ENCODE results near the gene SKIDA1.

SKIDA1 gene

DNA sequence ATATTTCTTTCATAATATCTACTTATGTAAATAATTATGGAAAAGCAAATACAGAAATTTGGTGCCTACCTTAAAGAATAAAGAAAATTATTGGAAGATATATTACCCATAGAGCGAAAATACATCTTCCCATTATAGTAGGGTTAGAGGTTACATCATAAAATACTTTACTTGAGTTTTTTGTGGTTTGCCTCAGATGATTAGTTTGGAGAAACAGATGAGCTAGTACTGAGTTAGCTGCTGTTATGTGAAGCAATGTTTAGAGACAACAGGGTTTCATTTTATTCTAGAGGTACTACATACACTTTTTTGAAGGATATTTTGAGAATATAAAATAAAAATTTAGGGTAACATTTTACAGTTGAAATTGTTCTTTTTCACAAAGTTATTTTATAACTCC, 5.7 kb upstream of the SKIDA1 start:
- no peak for TF ChIP-seq GATA2 (IDR thresholded peaks at IDR 0.05; ENCODE audit: low read depth, low read length)
- TF ChIP-seq GATA3 (IDR thresholded peaks at IDR 0.05; ENCODE audit: low read depth, low read length): no peak

DNA sequence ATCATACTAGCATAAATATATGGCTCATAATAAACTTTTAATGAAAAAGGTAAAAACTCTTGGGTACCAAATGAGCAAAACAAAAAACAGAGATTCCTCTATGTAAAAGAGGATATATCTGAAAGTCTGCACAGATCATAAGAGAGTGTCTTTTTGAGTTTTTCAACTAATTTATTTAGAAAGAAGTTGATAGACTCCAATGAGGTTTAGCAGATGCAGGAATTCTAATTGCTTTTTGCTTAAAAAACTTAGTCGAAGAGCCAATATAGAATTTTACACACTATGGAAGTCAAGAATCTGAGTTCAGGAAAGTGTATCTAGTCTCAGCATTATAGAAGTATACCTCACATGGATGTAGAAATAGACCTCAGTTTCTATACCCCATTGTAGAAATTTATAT, 5.2 kb upstream of the SKIDA1 start:
- TF ChIP-seq GATA2 (IDR thresholded peaks at IDR 0.05; ENCODE audit: low read depth, low read length): no peak
- TF ChIP-seq GATA3 (IDR thresholded peaks at IDR 0.05; ENCODE audit: low read depth, low read length): no peak

DNA sequence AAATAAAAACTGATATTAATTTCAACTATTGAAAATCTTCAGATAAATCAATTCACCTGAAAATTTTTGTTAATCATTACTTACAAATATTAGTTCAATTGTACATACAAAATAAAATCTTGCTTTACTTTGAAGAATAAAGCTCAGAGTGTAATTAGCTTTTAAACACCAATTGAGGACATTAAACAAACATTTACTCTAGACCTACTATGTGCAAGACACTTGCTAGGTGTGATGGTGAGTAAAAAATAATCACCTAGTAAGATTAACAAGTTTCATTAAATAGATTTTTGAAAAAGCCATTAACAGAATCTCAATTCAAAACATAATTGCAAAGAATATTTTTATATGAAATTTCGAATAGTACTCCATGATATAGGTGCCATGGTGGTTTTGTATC, 4.7 kb upstream of the SKIDA1 start:
- TF ChIP-seq GATA3 (IDR thresholded peaks at IDR 0.05; ENCODE audit: low read depth, low read length): no peak
- TF ChIP-seq GATA2 (IDR thresholded peaks at IDR 0.05; ENCODE audit: low read depth, low read length): no peak

DNA sequence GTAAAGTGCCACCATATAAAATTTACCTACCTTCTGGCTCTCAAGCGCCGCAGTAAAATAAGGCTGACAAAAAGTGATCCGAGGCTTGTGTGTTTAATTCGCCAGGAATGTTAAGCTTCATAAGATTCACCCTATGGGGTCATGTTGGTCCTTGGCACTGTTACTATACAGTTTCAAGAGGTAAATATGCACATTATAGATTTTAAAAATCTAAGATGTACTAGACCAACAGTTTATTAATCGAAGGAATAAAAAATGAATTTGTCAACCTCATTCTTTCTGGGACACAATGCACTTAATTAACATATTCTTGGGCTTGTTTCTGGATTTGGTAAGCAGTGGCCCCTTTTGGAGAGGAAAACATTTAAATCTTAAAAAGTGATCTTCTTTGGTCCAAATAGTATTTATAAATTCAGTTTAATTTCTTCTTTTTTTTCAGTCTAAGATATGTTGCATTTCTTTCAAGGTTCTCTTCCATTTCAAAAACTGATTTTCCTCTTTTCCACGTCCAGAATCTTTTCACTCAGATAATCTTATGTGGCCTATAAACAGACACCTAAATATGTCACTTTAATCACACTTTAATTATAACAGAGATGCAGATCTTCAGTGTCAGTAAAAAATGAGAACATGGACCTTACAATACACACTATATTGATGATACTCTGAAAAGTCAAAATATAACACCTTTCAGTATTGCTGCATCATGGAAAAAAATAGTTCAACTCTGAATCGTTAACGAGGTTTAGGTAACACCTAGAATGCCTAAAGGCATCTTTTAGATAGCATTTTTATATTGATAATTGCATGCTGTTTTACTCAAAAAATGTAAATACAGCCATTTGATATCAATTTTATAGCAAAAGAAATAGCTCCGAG, 3.8 kb upstream of the SKIDA1 start:
- TF ChIP-seq GATA2 (IDR thresholded peaks at IDR 0.05; ENCODE audit: low read depth, low read length) (no peak), GATA3 (IDR thresholded peaks at IDR 0.05; ENCODE audit: low read depth, low read length) (no peak)

DNA sequence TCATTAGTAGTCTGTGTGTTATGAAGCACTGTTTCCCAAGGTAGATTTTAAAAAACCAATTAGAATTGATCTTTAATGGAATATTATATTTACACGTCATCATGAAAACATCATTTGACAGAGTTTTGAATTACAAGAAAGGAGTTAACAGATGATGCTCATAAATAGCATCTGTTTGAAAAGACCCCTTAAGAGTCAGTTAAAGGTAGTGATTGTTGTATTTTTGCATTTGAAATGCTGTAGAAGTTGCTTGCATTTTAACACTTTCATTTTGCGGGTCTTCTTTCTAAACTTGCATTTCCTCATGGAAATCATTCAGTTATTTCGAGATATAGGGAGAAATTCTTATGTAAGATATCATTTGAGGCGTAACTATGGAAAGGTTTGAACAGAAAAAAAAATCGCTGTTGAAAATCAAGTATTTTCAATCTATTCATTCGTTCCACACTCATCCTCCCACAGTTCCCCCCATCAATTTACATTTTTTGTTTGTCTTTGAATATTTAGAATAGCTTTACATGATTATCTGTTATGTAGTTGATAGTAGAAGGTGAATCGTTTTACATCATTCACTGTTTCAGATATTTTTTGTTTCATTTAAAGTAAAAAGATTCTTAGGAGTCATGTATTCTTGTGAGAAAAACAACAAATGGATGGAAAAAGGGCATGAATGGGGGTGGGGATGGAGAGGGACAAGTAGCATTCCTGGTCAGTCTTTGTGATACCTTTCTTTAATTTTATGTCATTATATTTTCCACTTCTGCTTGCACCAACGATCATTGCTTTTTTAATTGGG, 3.0 kb upstream of the SKIDA1 start:
- TF ChIP-seq GATA3 (IDR thresholded peaks at IDR 0.05; ENCODE audit: low read depth, low read length) (no peak), GATA2 (IDR thresholded peaks at IDR 0.05; ENCODE audit: low read depth, low read length) (no peak)

DNA sequence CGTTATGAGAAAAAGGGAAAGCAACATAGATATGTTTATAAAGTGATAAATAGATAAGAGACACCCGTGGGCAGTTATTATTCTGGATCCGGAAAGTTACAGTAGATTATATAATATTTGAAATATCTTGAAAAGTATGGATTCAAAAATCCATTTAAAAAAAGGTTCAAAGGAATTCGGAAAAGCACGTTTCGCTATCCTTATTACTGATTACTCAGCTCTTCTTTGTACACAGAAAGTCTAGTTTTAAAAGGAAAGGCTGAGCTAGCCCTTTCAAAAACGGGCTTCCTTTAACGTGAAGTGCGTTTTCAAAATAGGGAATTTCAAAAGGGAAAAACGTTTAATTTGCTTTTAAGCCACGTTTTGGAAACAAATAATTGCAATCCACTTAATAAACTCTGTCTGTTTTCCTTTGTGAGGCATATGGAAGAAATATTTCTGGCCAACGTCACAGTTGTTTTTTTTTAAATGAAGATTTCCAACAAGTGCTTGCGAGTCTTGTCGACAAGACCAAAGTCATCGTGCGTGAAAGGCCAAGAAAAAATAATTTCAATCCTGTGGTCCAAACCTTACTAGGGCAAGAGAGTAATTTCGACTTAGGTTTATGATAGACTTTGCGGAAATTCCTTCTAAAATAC, 2.2 kb upstream of the SKIDA1 start:
- no peak for TF ChIP-seq GATA2 (IDR thresholded peaks at IDR 0.05; ENCODE audit: low read depth, low read length)
- TF ChIP-seq GATA3 (IDR thresholded peaks at IDR 0.05; ENCODE audit: low read depth, low read length): no peak

DNA sequence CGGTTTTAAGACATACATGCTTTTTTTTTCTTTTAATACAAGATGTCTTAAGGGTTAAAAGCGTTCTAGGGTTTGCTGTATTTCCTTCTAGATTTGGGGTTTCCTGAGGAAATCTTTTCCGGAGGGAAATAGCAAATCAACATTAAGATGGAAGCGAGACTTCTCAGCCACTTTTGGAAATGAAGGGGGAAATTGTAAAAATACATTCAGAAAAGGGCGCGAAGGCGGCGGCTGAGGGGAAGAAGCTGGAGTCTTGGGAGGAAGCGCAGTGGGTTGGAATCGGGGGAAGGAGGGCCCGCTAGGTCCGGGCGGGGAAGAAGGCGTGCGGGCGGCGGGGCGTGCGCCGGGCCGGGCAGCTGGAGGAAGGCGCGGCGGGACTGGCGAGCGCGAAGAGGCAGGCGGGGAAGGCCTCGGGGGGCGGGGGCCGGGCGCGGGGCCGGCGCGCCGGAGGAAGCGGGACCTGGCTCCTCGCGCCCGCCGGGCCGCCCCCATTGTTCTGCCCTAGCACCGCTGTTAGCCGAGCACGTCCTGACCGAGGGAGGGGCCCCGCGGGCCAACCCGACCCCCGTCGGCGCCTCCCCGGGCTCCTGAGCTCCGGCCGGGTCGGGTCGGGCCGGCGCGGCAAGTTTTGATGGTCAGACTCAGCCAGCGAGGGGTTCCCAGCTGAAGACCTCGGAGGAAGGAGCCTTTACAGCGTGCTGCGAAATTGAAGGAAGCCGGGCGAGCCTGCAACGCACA, 1.5 kb upstream of the SKIDA1 start:
- TF ChIP-seq GATA2 (IDR thresholded peaks at IDR 0.05; ENCODE audit: low read depth, low read length): peak; percentile 26; the same call in 1 of the 2 replicates
- no peak for TF ChIP-seq GATA3 (IDR thresholded peaks at IDR 0.05; ENCODE audit: low read depth, low read length)

DNA sequence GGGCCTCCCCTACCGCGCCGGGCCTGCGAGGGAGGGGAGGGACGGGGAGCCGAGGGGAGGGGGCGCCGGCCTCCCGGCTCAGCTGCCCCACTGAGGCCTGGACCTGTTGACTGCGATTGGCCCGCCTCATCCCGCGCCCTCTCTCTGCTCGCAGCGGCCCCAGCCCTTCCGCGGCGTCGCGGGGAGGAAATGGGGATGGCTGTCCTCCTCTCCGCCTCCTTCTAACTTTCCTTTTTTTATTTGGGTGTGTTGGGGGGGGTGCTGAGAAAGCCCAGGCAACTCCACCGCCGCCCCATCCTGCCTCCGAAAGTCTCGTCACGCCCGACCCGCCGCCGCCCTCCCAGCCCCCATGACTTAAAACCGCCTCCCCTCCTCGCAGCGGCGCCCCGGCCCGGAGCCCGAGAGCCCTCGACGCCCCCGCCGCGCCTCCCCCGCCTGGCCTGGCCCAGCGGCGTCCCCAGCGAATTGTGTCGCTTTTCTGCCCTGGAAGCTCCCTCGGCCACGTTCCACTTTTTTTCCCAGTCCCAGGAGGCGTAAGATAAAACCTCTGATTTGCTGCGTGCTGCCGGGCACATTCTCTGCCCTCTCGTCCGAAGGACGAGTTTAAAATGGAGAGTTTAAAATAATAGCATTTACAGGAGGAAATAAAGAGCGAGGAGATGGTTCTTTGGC, 842 bp upstream of the SKIDA1 start:
- TF ChIP-seq GATA3 (IDR thresholded peaks at IDR 0.05; ENCODE audit: low read depth, low read length) (no peak), GATA2 (IDR thresholded peaks at IDR 0.05; ENCODE audit: low read depth, low read length) (no peak)

DNA sequence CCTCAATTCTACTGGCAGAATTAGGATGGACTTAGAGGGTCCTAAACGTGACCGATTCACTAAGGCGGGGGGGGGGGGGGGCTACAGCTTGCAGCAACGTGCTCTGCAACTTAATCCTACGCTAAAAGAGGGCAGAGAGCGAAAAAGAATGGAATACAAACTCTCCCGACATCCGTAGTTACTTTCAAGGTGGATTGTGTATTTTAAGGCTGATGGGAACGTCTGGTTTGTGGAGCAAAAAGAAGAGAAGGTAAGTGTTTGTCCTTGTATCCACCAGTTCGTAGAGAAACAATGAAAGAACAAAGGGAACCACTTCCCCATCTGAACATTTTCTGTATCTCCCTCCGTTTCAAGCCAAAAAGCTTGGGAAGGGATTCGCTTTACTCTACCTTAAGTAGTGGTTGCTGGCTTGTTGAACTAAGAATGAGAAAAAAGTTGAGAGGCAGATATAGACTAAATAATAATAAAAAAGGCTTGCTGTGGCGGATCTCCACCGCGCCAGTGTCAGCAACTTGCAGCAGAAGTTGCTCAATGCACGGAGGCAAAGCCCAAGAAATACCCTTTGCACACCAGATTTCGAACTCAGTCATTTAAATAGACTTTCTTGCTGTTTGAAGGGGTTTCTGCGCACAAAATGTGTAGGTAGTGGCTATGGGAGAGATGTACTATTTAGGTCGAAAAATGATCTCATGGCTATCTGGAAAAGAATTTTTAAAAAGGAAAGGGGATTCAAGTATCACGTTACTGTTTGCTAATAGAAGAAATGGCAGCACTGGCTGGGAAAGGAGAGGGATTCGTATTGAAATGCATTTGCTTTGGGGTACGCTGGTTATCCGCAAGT, 736 bp downstream of the SKIDA1 start:
- no peak for TF ChIP-seq GATA3 (IDR thresholded peaks at IDR 0.05; ENCODE audit: low read depth, low read length)
- no peak for TF ChIP-seq GATA2 (IDR thresholded peaks at IDR 0.05; ENCODE audit: low read depth, low read length)

DNA sequence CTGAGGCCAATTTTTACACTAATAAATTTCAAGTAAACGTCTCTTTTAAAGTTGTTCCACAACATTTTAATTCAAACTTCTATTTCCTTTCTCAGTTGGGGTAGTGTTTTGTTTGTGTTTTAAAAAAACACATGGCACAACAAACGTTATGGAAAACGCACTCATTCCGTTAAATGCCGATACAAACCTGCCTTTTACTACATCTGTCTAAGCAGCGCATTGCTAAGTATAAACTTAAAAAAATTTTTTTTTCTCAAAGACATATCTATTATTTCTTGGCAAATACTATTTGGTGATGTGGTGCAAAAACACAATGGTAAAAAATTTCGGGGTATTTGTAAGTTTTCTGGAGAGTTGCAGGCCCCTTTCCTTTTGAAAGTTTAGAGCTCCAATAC, 1.4 kb downstream of the SKIDA1 start:
- TF ChIP-seq GATA3 (IDR thresholded peaks at IDR 0.05; ENCODE audit: low read depth, low read length) (no peak), GATA2 (IDR thresholded peaks at IDR 0.05; ENCODE audit: low read depth, low read length) (no peak)

DNA sequence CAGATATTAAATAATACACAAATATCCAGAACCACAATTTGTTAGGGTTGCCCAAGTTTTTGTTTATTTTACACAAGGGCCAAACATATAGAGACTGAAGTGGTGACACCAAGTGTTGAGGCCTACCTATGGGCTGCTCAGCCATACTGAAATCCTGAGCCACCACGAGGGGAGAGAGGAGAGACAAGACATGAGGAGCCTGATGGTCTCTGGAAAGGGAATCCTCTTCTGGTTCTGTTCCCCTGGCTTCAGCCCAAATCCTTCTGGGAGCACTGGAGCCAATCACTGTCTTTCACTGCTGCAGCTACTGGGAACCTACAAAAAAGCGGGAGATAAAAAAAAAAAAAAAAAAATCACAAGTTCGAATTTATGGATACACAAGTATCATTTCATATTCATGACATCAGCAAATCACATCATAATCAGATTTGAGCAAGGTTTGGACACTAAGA, 1.9 kb downstream of the SKIDA1 start:
- TF ChIP-seq GATA2 (IDR thresholded peaks at IDR 0.05; ENCODE audit: low read depth, low read length) (0 out of 2 replicates have a peak, but pooled peaks have one; percentile 10), GATA3 (IDR thresholded peaks at IDR 0.05; ENCODE audit: low read depth, low read length) (no peak)

DNA sequence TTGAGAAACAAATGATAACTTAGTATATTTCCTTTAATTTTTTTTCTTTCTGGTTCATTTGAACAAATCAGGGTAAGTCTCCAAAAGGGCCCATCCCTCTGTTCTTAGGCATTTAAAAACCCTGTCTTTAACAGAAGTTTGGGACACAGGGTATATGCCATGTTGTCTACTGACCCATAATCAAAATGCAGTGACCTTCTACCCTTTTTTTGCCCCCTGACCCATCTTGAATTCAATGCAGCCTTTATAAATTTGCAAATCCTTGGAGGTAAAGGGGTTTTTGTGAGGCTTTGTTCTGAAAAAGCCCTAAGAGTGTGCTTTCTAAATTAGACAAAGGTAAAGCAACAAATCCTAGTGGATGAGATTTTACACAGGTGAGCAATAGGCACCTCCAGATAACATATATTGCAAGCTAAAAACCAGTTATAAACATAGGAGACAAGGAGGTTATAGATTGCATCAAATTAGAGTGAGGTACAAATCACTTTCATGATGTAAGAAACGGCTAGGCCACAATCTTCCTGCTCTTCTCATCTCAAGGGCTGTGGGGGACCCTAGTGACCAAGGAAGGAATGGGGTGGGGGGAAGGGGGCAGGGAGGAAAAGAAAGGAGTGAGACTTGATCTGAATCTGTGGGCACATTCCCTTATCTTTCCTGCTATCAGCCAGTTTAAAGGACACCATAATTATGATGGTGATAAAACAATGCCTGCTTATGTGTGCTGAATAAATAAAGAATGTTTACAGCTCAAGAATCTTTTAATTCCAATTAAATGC, 2.7 kb downstream of the SKIDA1 start:
- peak; percentile 70 for TF ChIP-seq GATA2 (IDR thresholded peaks at IDR 0.05; ENCODE audit: low read depth, low read length)
- peak; percentile 44; the same call in 1 of the 2 replicates for TF ChIP-seq GATA3 (IDR thresholded peaks at IDR 0.05; ENCODE audit: low read depth, low read length)
